ENCODE data around the gene SH3YL1.

The SH3YL1 gene

GRCh38 chr2:264493-265468 lies 949 bp upstream of the SH3YL1 start, which contains the start of gene ACP1:
Gene ACP1 (plus strand): TSS chr2:264947. CDS start chr2:264965, 18 bp downstream.
- TF ChIP-seq CTCF (IDR thresholded peaks at IDR 0.05) = no peak

DNA sequence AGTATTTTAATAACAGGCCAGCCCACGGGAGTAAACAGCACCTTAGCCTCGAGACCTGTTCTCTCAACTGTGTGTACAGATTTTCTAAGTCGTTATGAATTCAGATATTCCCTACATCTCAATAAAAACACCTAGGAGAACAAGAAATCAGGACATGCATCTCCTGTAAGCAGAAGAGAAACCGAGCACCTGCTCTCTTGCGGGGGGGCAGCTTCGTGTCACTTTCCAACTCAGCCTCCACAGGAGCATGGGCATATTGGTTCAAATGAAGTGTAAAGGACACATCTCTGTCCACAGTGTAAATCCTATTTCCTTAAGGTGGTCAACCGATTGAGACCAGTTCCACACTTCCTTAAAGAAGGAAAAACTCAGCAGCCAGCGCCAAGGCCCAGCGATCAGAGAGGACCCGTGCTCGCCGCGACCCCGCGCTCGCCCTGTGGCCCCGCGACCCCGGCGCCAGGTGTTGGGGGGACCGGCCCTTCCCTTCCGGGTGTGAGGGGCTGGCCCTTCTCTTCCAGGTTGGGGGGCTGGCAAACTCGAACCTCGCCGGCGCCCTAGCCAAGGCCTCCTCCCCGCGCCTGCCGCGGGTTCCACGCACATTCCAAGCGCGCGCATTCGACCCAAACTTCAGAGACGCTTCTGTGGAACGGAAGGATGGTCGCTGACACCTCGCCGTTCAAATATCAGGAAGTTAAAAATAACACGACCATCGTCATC lies 652 bp downstream of the SH3YL1 start:
- Histone ChIP-seq H3K4me3 (peak overlapping the region; percentile 86), H3K27ac (no peak overlapping the region)
- TF ChIP-seq CTCF (IDR thresholded peaks at IDR 0.05) = no peak
- no peak for DNase-seq (ENCODE audit: low spot score)

More at GRCh38 chr2:264493-265468, 949 bp upstream of the SH3YL1 start, which contains the start of gene ACP1:
- peak within 1 kb of the TSS; percentile 71 to 86 for H3K27ac ChIP-seq
- peak within 1 kb of the TSS; percentile 86 for H3K4me3 ChIP-seq
- DNase-seq (ENCODE audit: low spot score) = peak; percentile 90

GRCh38 chr2:262117-262516 lies 1.7 kb downstream of the SH3YL1 start:
- no peak for DNase-seq (ENCODE audit: low spot score)
- Histone ChIP-seq H3K27ac (no peak overlapping the region), H3K4me3 (no peak overlapping the region)
- no peak for TF ChIP-seq CTCF (IDR thresholded peaks at IDR 0.05)

- no peak for TF ChIP-seq CTCF (IDR thresholded peaks at IDR 0.05)
- DNase-seq (ENCODE audit: low spot score) = no peak
- no peak overlapping the region for H3K4me3 ChIP-seq
- H3K27ac ChIP-seq = no peak overlapping the region
These were observed 3.2 kb downstream of the SH3YL1 start for GRCh38 chr2:260507-261161.

DNA sequence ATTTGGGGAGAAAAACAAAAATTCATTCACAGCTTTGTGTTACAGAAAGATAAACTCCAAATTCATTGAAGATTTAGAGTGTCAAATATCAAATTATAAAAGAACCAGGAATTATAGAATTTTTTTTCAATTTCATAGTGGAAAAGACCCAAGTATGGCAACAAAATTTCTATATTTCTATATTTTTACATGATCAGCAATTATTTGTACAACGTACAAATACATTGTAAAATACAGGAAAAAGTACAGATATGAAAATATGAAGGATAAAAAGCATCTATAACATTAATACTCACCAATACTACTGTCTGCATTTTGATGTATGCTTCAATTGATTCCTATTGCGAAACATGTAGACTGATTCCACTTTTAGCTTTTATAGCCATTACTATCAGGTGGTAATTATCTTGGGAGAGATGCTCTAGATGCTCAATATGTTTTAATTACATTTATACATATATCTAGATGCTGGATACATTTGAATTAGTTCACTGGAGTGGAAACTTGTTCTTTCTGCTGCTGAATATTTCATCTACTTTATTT lies 4.0 kb downstream of the SH3YL1 start:
- TF ChIP-seq CTCF (IDR thresholded peaks at IDR 0.05) = no peak
- DNase-seq (ENCODE audit: low spot score) = no peak
- Histone ChIP-seq H3K4me3 (no peak overlapping the region), H3K27ac (no peak overlapping the region)

DNA sequence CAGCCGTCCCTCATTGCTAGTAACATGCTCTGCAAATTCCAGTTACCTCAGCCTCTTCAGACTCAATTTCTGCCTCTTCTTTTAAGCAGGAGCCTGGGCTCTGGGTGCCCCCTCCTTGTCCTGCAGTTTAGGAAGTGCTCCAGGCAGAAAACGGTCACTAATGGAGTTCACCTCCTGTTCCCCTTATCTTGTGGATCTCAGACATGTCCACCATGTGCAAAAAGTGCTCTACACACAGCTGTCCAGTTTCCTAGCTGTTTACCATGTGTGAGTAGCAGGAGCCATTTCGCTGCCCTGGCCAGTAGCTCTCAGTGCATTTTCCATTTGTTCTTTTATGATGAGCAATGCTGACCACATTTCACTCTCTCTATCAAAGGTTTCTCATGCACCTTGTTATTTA lies 4.9 kb downstream of the SH3YL1 start:
- Histone ChIP-seq H3K4me3 (no peak overlapping the region), H3K27ac (no peak overlapping the region)
- TF ChIP-seq CTCF (IDR thresholded peaks at IDR 0.05) = no peak
- DNase-seq (ENCODE audit: low spot score) = no peak
